NCI-H446 (cell line): ENCODE data around the gene C5orf22.
"Not testable (repeated sequence)": the region's sequence is repeated elsewhere in the genome, so short reads cannot be mapped to it uniquely, and the experiment has no call there.

Experiments
- DNase-seq, 2 experiments: peaks; one replicate each; lab custom pipeline; 2025; lab: John Stamatoyannopoulos, UW

The C5orf22 gene

DNA sequence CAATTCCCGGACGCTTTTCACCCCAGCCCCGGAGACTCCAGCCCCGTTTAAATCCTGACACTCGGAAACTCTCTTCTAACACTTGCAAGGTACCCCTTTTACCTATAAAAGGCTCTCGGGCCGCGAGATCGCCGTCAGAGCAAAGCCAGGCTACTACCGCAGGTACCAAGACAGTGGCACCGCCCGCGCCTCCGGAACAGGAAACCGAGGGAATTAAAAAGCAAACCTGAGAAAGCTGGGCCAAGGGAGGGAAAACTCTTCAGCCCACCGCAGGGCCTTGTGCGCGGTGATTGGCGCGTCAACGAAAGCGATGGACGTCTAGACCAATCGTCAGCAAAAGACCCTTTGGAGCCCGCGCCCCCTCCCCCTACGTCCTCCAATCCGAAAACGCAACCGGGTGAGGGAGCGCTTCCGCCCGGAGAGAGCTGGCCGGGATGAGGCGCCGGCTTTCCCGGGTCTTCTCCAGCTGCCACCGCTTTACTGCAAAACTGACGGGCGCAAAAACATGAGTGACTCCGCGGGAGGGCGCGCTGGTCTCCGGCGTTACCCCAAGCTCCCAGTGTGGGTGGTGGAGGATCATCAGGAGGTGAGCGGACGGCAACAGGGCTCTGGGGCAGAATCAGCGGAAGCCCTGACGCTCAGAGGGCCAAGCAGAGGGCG, at the start of gene C5orf22, which contains the start of gene DROSHA:
TSS of gene C5orf22 (plus strand) at position 414 of the 660 bp plus-strand sequence. CDS start at position 506, 92 bp downstream.
TSS of gene DROSHA (minus strand) at position 206 of the 660 bp plus-strand sequence. CDS start 3,034 bp downstream, outside the sequence.
- DNase-seq = peak; percentile 97 to 99

DNA sequence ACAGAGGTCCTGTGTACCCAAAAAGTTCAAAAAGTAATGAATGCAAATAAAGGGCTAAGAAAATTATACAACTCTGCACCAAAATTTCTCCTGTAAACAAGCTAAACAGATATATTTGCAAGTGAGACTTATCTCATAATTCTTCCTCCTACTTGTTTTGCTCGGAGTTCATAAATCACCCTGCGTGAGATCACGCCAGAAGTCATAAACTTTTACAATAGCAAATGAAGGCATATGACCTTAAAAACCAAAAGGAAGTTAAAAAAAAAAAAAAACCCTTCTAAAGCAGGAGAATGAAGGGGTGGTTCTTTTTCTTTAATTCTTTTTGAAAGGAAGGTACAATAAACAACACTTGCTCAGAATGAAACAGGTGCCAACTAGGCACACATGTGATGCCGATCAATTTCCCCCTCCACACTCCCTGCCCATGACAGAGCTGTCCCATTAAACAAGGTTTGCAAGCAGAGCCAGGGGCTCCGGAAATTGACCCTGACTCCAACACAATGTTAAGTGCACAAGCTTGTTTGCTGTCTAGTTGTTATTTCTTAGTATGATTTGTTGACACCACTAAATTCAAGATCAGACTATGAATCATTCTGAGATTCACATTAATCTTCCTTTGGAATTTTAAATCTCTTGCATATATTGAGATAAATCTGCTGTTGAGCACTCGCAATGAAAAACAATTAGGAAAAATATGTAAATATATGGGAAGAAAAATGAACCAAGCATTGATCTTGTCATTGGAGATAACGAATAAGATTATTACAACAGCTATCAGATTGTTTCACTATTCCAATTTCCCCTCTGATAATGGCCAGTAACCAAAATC, 46.5 kb upstream of the C5orf22 start:
- no peak for DNase-seq

DNA sequence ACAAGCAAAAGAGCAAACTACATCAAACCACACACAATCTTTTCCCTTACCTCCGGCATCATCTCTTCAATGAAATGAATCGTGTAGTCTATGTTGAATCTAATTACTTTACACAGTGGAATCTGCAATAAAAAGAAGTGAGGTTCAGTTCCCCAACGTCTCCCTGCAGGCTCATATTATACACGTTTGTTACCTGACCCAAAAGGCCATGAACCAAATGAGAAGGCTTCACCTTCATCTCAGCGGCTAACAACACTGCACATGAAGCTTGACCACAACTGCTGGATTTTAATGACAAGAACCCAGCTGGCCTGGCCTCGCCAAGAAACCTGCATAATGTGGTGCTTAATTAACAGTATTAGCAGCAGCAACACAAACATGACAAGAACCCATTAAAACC, 45.7 kb upstream of the C5orf22 start:
- no peak for DNase-seq

DNA sequence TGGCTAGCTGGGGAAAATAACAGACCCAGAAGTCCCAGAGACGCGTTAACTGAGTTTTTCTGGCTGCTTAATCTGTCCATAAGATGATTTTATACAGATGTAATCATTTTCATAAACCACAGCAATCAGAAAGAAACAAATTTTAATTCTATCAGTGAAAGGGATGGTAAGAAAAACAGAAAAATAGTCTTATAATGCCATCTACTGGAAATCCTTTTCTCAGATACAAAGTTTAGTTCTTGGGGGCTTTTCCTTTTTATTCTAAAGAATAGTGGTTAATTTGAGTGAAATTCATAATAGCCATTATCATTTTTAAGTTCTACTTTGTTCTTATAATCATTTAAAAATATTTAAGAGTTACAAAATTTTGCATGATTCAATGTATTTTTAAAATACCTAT, 44.6 kb upstream of the C5orf22 start:
- DNase-seq = no peak

DNA sequence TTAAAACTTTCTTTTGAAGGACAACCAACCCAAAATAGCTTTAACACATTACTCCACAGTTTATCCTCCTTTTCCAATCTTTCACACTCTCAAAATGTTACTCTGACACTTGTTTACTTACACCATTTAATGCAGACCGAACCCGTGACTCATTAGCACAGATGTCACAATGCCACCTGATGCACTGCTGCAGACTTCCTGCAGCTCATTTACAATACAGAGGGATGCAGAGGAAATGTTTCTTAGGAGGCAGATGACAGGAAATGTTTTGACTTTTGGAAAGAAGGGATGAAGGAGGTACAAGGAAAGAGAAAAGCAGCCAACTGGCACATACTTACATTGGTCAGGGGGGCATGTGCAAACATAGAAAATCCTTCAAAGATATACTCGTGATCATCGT, 39.2 kb upstream of the C5orf22 start:
- no peak for DNase-seq

DNA sequence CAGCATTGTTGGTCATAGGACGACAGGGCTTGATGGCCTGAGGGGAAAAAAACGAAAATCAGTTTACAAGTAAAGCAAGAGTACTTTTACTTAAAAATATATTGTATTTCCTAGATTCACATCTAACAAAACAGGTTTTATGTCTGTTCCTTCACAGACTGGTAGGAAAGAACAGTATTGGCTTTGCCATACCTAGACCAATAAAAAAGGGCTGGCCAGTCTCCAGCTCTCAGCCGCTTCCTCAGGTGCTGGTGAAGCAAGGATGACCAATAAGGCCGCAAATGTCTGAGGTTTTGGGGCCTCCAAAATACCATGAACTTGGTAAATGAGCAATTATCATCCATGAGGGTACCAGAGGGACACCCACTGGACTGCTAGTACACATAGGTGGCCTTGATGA, 36.8 kb upstream of the C5orf22 start:
- no peak for DNase-seq

DNA sequence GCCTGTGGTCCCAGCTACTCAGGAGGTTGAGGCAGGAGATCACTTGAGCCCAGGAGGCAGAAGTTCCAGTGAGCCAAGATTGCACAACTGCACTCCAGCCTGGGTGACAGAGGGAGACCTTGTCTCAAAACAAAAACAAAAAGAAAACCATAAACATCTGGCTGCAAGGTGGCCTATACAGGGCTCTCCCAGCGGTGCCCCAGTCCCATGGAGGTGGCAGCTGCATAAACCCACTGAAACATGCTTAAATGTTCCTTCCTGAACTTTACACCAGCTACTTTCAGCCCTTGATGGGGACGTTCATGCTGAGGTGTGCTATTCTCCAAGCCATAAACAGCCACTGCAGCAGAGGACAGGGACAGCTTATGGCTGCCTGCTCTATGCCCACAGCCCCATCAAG, 35.8 kb upstream of the C5orf22 start:
- DNase-seq = no peak

DNA sequence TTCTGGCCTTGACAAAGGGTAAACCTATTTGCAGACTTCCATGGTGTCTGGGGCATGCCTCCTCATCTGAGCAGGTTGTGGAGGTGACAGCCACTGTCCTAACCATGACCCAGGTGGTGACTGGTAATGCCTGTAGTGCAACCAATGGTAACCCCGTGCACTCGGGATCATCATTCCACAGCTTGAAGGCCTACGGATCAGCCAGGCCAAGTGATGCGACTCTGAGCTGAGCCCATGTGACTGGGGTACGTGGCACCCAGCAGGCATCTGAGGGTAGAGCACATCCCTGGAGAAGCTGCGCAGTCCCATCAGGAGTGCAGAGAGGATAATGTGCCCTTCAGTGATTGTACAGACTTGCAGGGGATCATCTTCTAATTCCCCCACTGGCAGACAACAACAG, 35.2 kb upstream of the C5orf22 start:
- DNase-seq = no peak

DNA sequence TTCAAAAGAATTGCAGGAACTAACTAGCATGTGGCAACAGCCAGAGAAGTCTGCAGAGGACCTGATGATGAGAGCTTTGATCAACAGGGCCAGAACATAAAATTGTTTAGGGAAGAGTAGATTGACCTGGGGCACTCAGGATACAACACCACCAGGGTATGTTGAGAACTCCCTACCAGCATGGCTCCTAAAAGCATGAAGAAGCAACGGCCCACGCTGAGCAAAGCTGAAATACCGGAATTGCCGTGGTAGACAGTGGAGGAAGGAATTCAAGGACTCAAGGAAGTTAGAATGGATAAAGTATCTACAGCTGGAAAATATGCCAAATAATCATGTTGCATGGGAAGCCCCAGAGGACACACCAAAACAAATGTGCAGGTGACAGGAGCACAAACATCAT, 31.8 kb upstream of the C5orf22 start:
- no peak for DNase-seq

DNA sequence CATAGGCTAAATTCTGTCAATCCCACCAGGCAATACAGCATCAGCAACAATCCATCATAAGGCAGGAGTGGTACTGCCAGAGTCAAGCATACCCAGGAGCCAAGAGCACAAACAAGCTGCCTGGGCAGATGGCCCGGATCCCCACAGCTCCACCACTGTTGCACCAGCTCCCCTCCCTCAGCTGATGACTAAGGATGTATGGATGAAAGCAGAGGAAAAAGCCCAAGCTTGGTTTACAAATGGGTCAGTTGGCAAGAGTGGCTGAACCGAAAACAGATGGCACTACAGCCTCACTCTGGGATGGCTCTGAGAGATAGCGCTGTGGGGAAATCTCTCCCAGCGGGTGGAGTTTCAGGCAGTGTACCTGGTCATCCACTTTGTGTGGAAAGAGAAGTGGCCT, 29.6 kb upstream of the C5orf22 start:
- DNase-seq = peak; percentile 88 to 97

DNA sequence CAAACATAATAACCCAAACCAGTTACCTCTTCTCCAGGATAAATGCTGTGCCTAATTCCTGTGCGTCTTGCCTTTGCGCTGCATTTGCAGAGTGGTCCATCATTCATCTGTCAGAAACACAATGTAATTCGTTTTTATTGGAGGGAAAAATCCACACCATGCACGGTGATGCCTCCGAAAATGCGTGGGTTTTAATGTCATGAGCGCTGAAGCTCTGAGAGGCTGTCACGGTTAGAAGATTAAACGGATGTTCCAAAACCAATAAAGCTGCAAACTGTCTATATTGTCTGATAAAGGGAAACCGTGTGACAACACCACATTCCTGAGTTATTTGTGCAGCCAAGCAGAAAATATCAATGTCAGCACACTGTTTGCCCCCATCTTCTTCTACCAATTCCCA, 27.6 kb upstream of the C5orf22 start:
- DNase-seq = no peak

DNA sequence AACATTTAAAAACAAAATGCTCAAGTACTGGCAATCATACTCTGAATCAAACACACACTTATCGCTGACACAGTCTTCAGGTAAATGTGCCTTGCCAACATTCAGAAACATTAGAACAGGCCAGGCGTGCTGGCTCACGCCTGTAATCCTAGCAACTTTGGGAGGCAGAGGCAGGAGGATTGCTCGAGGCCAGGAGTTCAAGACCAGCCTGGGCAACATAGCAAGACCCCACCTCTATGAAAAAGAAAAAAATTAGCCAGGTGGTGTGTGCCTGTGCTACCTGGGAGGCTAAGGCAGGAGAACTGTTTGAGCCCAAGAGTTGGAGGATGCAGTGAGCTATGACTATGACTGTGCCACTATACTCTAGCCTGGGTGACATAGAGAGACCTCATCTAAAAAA, 20.8 kb upstream of the C5orf22 start:
- DNase-seq = no peak

DNA sequence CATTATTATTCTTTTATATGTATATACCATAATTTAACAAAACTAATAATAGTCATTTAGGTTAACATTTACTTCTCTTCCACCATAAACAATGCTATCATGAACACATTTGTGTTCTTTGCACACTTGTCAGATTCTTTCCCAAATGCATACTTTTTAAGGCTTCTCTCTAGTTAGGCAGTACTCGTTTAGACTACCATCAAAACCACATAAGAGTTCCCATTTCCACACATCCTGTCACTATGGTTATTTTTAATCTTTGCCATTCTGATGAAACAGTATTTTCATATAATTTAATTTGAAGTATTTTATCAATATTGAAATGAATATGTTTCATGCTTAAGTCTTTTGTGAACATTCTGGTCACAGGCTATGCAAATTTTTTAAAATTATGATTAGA, 15.3 kb upstream of the C5orf22 start:
- no peak for DNase-seq

DNA sequence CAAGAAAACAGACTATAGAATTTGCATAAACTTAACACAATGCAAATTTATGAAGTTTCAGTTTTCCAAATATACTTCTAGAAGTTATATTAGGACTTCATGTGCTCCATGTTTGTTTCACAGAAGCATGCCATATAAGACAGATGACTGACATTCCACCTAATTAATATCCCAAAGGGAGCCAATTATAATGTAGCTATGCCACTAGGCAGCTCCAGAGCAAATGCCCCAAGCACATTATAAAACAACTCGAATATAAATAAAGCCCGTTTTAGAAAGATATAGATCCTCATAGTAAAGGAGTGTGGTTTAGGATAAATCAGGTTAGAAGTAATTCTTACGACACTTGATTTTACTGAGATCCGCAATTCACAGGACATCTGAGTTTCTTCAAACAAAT, 9.1 kb upstream of the C5orf22 start:
- DNase-seq = no peak

DNA sequence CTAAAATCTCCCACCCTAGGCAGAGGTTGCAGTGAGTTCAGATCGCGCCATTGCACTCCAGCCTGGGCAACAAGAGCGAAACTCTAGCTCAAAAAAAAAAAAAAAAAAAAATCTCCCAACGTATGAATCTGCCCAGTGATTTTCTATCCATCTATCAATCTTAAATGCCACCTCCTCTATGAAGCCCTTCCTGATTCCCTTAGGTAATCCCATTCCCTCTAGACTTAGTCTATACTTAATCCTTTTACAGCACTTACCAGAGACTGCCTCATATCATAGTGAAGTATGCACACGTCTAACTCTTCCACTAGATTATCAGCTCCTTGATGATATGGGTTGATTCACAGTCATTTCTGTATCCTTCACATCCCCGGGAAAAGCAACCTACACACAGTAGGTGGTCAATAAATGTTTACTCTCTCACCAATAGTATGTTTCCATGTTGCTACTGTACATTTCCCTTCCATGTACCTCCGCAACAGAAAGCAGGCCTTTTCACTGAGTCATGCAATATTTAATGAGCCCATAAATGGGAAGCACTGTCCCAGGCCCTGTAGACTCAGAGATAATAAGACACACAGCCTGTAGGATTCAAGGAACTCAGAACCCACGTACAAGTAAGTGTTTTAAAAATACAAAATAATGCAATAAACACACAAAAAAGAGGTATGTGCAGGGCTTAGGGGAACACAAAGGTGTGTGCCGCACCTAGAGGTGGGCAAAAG, 1.4 kb upstream of the C5orf22 start:
- DNase-seq = no peak

DNA sequence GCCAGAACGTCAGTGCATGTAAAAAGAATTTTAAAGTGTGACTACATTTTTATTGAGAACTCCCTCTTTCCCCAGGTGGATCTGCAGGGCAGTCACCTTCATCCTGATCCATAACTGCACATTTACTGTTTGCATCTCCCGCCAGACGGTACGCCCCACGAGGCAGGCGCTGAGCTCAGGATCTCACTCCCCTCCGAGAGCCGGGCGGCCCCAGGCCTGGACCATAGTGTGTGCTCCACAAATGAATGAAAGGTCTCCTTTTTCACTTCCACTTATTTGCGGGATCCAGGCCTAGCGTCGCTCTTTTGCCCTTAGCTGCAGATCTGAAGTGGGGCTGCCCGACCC, 586 bp upstream of the C5orf22 start:
- DNase-seq = peak in 1 of 2 experiments; percentile 41

DNA sequence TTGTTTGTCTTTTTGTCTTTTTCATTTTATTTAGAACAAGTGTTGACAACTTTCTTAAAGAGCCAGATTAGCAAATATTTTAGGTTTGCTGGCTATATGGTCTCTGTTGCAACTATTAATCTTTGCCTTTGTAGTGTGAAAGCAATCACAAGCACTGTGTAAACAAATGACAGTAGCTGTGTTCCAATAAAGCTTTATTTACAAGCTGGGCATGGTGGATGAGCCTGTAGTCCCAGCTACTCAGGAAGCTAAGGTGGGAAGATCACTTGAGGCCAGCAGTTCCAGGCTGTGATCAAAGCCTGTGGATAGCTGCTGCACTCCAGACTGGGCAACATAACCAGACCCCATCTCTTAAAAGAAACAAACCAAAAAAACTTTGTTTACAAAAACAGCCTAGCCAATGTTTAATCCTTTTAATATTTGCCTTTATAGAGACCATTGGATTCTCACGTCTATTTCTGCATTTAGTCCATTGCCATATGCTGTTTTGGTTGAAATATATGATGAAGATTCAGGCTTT, 2.5 kb downstream of the C5orf22 start:
- DNase-seq = no peak

DNA sequence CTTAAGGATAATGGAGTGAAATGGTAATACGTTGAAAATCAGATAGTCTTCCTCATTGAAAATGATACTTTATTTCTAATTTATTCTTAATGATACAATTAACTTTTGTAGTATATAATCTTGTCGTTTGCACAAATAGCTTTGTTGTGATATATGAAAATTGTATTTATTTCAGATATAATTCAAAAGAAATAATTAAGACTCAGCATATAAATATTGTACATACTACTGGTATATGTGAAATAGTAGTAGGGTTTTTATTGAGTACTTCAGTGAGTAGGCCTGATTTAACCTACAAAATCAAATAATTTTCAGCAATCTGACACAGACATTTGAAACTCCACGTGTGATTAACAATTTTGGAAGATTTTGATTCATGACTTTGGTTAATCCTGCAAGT, 4.8 kb downstream of the C5orf22 start:
- no peak for DNase-seq

DNA sequence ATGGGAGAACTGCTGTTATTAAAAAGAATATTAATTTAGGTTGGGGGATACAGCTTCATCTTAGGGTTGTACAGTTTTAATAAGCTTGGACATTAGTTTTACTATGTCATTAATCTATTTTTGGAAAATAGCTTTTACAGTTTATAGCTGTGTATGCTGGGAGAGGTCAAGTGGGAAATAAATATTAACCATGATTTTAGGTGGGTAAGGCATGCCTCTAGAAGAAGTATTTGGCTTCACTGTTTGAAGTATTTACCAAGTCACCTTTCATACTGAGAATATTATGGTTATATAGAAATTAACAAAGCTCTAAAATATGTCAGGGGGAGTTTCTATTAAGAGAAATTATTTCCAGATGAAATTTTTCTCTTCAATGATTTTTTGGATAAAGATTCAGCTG, 5.2 kb downstream of the C5orf22 start:
- no peak for DNase-seq

DNA sequence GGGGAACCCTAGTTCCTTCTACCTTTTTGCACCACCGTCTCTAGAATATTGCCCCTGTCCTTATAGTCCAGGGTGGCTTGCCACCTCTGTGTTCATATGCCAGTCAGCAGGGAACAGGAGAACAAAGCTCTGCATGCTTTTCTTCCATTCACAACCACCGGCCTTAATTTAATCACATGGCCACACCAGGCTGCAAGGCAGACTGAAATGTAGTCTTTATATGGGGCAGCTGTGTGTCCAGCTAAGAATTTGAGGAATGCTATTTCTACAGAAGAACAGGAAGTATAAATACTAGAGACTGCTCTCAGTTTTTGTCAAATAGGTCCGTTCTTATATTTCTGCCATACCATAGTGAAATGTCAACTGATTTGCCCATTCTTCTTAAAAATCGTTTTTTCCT, 5.8 kb downstream of the C5orf22 start:
- no peak for DNase-seq

DNA sequence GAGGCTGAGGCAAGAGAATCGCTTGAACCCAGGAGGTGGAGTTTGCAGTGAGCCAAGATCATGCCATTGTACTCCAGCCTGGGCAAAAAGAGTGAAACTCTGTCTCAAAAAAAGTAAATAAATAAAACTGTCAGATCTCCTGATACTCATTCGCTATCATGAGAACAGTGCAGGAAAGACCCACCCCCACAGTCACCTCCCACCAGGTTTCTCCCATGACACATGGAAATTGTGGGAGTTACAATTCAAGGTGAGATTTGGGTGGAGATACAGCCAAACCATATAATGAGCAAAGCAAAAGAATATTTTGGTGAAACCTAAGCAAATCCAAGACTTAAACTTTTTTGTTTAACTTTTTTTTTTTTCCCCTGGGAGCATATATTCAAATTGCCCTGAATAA, 17.0 kb downstream of the C5orf22 start:
- DNase-seq = not testable (repeated sequence)

DNA sequence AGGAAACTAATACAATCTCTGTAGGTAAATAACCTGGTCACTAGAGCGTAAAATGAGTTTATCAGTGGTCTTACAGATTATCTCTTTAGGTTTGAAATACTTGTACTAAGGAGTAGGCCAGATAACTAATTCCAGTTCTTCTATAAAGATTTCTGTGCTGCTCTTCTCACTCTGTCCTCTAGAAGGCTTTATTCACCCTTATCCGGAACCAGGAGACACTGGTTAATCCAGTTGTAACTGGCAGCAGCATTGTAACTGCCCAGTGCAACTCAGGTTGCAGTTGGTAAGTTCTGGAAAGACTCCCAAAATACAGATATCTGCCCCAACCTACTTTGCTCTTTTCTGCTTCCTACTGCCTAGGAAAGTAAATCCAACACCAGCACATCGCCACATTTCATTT, 19.8 kb downstream of the C5orf22 start:
- DNase-seq = no peak

DNA sequence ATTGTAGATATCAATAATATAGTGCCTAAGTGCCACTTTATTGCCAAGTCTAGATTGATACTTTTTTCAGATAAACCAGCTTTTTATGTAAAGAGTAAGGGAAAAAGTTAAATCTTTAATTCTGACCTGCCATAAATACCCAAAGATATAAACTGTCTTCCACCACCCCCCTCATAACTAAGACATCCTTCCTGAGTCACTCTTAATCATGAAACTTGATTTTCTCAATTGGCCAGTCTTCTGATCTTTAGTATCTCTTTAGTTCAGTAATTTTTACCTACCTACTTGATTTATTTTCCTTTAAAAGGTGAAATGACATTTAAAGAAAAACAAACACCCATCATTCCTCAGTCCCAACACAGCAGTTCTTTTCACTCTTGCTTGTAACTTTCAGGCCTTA, 21.8 kb downstream of the C5orf22 start:
- DNase-seq = no peak
